RWPE2 (cell line): ENCODE results near the gene TTLL12.

Experiments used
- ATAC-seq: fragments of 200-7000 bp; cut with Tn5 transposase; 3 replicates; pipeline ENCODE4 v1.9.1; 2021; ENCODE audit warnings: low read depth
- DNase-seq: peaks from one replicate; pipeline ENCODE4 v3.0.0-alpha.2; 2020; ENCODE audit warnings: low spot score
- H3K27ac ChIP-seq: fragments of 450-650 bp; 2 replicates; pipeline ENCODE4 v1.5.1; 2017; ENCODE audit warnings: mild to moderate bottlenecking; ENCODE audit not compliant: poor library complexity, severe bottlenecking
- H3K27me3 ChIP-seq: fragments of 250-450 bp; sonication (Bioruptor Pico); 2 replicates; pipeline ENCODE4 v1.5.1; 2021; ENCODE audit warnings: mild to moderate bottlenecking, moderate library complexity; ENCODE audit not compliant: insufficient read depth, poor library complexity, severe bottlenecking
- H3K36me3 ChIP-seq: fragments of 250-450 bp; sonication (Bioruptor Pico); 2 replicates; pipeline ENCODE4 v1.5.1; 2020; ENCODE audit warnings: low read depth, mild to moderate bottlenecking, moderate library complexity
- H3K4me1 ChIP-seq: fragments of 250-450 bp; sonication (Bioruptor Pico); 2 replicates; pipeline ENCODE4 v1.5.1; 2021; ENCODE audit warnings: mild to moderate bottlenecking, moderate library complexity; ENCODE audit not compliant: insufficient read depth, poor library complexity, severe bottlenecking
- H3K4me3 ChIP-seq: fragments of 250-450 bp; sonication (Bioruptor Pico); 2 replicates; pipeline ENCODE4 v1.5.1; 2021; ENCODE audit warnings: mild to moderate bottlenecking, moderate library complexity; ENCODE audit not compliant: severe bottlenecking
- H3K9me3 ChIP-seq: fragments of 250-450 bp; sonication (Bioruptor Pico); 2 replicates; pipeline ENCODE4 v1.5.1; 2021; ENCODE audit warnings: mild to moderate bottlenecking, moderate library complexity; ENCODE audit not compliant: severe bottlenecking
- TF ChIP-seq, protein P1 (sequence below): fragments of 450-650 bp; IDR thresholded peaks from one replicate; pipeline ENCODE4 v1.5.1; 2017; ENCODE audit warnings: mild to moderate bottlenecking, moderate library complexity; ENCODE audit not compliant: poor library complexity, severe bottlenecking

TTLL12 gene

DNA sequence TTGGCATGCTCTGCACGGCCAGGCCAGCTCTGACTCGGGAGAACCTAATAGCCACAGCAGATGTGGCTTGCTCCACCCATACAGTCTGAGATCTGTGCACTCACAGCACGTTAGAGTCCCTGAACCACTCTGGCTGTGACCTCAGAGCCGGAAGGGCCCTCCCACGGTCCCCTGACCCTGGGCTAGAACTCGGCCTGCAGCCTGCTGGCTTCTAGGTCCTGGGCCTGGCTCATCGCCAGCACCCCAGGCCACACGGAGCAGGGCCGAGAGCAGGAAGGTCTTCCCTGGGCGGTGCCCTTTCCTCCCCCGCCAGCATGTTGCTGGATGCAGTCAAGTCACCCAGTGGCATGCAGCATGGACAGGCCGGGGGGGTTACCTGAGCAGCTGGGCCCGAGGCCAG is 35.3 kb upstream of the TTLL12 start:
- Histone ChIP-seq H3K4me1 (no peaks in the 10 kb centered on the region), H3K27ac (no peak overlapping the region), H3K4me3 (no peak overlapping the region), H3K9me3 (no peaks in the 10 kb centered on the region), H3K36me3 (no peaks in the 10 kb centered on the region), H3K27me3 (no peaks in the 10 kb centered on the region)
- TF ChIP-seq, protein P1, sequence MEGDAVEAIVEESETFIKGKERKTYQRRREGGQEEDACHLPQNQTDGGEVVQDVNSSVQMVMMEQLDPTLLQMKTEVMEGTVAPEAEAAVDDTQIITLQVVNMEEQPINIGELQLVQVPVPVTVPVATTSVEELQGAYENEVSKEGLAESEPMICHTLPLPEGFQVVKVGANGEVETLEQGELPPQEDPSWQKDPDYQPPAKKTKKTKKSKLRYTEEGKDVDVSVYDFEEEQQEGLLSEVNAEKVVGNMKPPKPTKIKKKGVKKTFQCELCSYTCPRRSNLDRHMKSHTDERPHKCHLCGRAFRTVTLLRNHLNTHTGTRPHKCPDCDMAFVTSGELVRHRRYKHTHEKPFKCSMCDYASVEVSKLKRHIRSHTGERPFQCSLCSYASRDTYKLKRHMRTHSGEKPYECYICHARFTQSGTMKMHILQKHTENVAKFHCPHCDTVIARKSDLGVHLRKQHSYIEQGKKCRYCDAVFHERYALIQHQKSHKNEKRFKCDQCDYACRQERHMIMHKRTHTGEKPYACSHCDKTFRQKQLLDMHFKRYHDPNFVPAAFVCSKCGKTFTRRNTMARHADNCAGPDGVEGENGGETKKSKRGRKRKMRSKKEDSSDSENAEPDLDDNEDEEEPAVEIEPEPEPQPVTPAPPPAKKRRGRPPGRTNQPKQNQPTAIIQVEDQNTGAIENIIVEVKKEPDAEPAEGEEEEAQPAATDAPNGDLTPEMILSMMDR, result no peak
- ATAC-seq, result no peak
- no peak for DNase-seq

DNA sequence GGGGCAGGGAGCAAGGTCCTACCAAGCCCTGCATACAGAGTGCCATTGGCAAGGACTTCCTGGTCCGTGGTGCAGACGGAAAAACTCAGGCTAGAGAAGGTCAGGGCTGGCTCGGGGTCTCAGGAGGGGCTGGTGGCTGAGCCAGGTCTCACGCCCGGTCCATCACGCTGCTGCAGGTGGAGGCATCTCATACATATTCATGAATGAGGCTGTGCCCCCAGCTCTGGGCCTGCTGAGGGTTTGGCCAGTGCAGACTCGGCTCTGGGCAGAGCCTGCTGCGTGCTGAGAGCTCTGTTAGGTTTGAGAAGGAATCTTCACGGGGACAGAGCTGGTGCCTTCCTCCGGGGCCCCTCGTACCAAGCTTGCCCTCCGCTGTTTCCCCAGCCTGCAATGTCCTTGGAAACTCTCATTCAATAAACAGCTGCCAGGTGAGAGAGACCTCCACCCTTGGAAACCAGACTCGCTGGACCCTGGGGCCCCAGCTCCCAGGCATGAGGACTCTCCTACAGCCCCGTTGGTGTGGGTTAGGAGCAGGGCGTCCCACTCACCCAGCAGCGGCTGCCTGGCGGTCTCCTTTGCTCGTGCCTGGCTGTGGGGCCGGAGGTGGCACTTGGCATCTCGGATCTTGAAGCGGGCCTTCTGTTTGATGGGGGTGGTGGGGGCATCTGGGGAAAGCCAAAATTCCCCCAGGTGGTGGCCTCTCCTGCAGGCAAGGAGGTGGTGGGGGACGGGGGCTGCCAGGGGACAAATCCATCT is 33.9 kb upstream of the TTLL12 start:
- TF ChIP-seq, protein P1, result no peak
- H3K36me3 ChIP-seq, result no peaks in the 10 kb centered on the region
- no peaks in the 10 kb centered on the region for H3K27me3 ChIP-seq
- no peak overlapping the region for H3K27ac ChIP-seq
- H3K4me3 ChIP-seq, result no peak overlapping the region
- ATAC-seq (no peak; the same call in 2 of the 3 replicates), DNase-seq (no peak)
- H3K4me1 ChIP-seq, result no peaks in the 10 kb centered on the region
- H3K9me3 ChIP-seq, result no peaks in the 10 kb centered on the region

DNA sequence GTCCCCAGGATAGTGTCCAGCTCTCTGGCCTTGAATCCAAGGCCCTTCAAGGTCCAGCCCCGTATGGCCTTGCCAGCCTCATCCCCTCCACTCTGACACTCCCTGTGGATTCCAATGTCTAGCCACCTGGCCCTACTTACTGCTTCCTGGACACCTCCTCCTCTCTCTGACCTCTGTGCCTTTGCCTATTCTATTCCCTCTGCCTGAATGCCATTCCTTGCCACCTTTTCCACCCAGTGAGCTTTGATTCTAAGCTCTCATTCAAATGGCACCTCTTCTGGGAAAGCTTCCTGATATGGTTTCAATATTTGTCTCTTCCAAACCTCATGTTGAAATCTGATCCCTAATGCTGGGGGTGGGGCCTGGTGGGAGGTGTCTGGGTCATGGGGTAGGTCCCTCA is 31.9 kb upstream of the TTLL12 start:
- no peaks in the 10 kb centered on the region for H3K4me1 ChIP-seq
- no peak for ATAC-seq
- no peaks in the 10 kb centered on the region for H3K9me3 ChIP-seq
- H3K27ac ChIP-seq, result no peak overlapping the region
- TF ChIP-seq, protein P1, result no peak
- no peak for DNase-seq
- H3K27me3 ChIP-seq, result no peaks in the 10 kb centered on the region
- no peak overlapping the region for H3K4me3 ChIP-seq
- H3K36me3 ChIP-seq, result no peaks in the 10 kb centered on the region

DNA sequence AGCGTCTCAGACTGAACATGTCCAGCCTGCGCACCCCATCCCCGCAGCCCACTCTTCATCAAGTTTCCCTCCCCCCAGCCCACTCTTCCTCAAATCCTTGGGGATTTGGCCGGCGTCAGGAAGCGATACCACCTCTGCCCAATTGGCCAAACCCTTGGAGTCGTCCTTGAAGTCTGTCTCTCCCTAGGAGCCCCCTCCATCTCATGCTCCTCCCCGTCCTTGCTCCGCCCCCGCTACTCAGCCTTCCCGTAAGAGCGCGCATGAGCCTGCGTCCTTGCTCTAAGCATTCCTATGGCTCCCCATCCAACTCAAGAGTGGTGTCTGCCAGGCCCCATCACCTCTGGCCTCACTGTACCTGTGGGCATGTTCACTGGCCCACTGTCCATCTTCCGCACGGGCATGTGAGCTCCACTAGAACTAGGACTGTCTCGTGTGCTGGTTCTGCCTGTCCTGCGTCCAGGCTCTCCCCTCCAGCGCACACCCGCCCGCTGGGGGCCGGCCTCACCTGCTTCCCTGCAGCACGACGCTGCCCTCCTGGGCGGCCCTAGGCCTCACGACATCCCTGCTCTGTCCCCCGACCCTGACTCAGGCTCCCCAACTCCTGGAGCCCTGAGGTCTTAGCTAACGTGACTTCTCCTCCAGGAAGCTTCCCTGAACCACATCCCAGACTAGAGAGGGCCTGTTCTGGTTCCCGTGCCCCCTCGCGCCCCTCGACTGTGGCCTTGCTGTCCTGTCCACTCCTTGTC is 30.5 kb upstream of the TTLL12 start:
- H3K36me3 ChIP-seq, result no peaks in the 10 kb centered on the region
- DNase-seq (no peak), ATAC-seq (no peak)
- TF ChIP-seq, protein P1, result no peak
- H3K27me3 ChIP-seq, result no peaks in the 10 kb centered on the region
- no peaks in the 10 kb centered on the region for H3K9me3 ChIP-seq
- H3K27ac ChIP-seq, result no peak overlapping the region
- no peaks in the 10 kb centered on the region for H3K4me1 ChIP-seq
- H3K4me3 ChIP-seq, result no peak overlapping the region

DNA sequence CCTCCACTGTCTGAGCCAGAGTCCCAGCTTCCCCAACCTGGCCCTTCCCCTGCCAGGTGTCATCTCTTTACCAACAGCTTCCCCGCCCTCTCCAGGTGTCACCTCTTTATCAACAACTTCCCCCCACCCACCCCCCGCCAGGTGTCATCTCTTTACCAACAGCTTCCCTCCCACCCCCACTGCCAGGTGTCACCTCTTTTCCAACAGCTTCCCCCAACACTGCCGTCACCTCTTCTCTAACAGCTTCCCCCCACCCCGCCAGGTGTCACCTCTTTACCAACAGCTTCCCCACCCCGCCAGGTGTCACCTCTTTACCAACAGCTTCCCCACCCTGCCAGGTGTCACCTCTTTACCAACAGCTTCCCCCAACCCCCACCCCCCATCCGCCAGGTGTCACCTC is 29.8 kb upstream of the TTLL12 start:
- no peak for ATAC-seq
- TF ChIP-seq, protein P1, result no peak

More for the DNA sequence above, 29.8 kb upstream of the TTLL12 start:
- H3K27me3 ChIP-seq, result no peaks in the 10 kb centered on the region
- DNase-seq, result no peak
- H3K9me3 ChIP-seq, result no peaks in the 10 kb centered on the region
- H3K27ac ChIP-seq, result no peak overlapping the region
- no peaks in the 10 kb centered on the region for H3K4me1 ChIP-seq
- H3K4me3 ChIP-seq, result no peak overlapping the region
- no peaks in the 10 kb centered on the region for H3K36me3 ChIP-seq
